AG10803 (cell line): ENCODE data around the gene MYO18B.
A peak's percentile ranks its signal among the peaks of the same experiment; 100 is the strongest.

Source experiments
- DNase-seq: peaks from one replicate; pipeline ENCODE4 v3.0.0; 2010; ENCODE audit warnings: low read depth
- H3K4me3 ChIP-seq: 2 replicates; pipeline ENCODE4 v1.5.1; 2011; ENCODE audit warnings: mild to moderate bottlenecking, low read length, control low read depth
- TF ChIP-seq, protein P1 (sequence below): conservative IDR thresholded peaks from 2 replicates; pipeline ENCODE4 v1.5.1; 2011; ENCODE audit warnings: mild to moderate bottlenecking, low read length, control low read depth, inconsistent platforms

Gene MYO18B

DNA sequence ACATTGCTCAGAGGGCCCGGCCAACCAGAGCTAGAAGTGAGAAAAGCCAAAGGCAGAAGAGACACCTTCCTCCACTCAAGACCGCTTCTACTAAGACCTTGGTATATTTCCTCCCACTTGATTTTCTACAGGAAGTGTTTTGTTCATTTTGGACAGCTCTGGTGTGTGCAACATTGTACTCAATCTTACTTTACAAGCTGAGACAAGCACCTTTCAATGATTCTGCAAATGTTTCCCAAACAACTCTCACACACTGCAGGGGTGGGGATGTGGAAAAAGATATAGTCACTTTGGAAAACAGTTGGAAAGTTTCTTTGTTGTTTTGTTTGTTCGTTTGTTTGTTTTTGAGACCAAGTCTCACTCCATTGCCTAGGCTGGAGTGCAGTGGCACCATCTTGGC lies 15.7 kb downstream of the MYO18B start:
- no peak for DNase-seq
- H3K4me3 ChIP-seq = no peak overlapping the region
- TF ChIP-seq, protein P1, sequence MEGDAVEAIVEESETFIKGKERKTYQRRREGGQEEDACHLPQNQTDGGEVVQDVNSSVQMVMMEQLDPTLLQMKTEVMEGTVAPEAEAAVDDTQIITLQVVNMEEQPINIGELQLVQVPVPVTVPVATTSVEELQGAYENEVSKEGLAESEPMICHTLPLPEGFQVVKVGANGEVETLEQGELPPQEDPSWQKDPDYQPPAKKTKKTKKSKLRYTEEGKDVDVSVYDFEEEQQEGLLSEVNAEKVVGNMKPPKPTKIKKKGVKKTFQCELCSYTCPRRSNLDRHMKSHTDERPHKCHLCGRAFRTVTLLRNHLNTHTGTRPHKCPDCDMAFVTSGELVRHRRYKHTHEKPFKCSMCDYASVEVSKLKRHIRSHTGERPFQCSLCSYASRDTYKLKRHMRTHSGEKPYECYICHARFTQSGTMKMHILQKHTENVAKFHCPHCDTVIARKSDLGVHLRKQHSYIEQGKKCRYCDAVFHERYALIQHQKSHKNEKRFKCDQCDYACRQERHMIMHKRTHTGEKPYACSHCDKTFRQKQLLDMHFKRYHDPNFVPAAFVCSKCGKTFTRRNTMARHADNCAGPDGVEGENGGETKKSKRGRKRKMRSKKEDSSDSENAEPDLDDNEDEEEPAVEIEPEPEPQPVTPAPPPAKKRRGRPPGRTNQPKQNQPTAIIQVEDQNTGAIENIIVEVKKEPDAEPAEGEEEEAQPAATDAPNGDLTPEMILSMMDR = no peak

DNA sequence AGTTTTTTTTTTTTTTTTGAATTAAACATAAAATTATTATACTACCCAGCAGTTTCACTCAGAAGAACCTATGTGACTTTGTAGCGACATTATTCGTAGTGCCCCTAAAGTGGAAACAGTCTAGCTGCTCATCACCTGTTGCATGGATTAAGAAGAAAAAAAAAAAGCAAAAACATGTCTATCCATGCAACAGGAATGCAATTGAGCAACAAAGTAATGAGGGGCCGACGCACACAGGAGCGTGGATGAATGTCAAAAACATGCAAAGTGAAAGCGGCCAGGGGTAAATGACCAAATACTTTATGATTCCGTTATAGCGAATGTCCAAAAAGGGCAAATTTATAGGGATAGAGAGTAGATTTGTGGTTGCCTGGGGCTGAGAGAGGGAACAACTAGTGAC lies 16.3 kb downstream of the MYO18B start:
- DNase-seq = no peak
- TF ChIP-seq, protein P1 = no peak
- no peak overlapping the region for H3K4me3 ChIP-seq

DNA sequence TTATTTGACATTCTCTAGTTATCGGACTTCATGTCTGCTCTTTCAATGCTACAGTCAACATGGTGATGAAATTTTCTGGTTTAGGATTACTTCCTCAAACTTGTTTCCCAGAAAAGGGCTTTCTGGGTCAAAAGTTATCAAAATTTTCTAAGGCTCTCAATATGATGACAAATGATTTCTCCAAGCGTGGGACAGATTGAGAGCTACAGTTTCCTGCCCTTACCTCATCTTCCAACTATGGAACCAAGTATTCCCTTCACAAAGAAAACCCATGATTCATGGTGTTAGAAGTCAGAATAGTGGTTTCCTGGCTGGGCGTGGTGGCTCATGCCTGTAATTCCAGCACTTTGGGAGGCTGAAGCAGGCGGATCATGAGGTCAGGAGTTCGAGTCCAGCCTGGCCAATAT lies 17.8 kb downstream of the MYO18B start:
- TF ChIP-seq, protein P1 = no peak
- peak; percentile 93 for DNase-seq
- H3K4me3 ChIP-seq = no peak overlapping the region

DNA sequence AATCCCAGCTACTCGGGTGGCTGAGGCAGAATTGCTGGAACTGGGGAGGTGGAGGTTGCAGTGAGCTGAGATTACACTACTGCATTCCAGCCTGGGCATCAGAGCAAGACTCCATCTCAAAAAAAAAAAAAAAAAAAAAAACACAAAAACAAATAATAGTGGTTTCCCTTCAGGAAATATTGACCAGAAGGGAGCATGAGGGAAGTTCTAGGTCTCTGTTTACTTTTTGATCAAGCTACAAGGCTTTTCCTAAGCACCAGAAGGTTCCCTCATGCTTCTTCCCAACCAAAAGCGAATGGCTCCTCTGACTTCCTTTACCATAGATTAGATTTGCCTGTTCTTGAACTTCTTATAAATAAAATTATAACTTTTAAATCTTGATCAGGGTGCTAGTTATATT lies 18.3 kb downstream of the MYO18B start:
- TF ChIP-seq, protein P1 = no peak
- no peak overlapping the region for H3K4me3 ChIP-seq
- DNase-seq = no peak

DNA sequence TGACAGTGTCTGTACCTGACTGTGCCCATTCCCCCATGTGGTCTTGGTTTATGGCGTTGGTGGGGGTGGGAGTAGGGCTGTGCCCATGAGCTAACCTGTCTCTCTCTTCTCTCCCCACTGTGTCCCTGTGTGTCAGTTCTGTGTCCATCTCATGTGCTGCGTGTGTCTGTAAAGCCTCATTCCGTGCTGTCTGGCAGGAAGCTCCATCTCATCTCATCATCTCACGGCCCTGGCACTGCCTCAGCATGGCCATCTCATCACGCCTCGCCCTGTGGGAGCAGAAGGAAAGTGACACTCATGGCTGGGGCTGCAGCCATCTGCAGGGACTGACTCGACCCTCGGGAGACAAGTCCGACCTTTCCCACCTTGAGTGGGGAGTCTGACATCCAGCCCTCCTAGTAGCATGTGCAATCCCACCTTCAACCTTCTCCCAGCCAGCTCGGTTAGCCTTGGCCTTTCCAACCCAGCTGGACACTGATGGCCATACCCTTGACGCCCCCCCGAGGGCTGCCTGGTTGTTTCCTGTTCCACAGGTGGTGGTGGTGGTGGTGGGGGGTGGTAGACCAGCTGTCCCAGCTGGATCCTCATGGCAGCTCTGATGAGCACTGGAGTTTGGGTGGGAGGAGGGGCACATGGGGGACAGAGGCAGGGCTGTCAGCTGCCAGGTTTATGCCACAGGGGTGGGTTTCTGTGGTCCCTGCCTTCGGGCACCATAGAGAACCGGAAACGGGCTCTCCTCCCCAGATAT lies 19.0 kb downstream of the MYO18B start:
- no peak for DNase-seq
- TF ChIP-seq, protein P1 = no peak
- no peak overlapping the region for H3K4me3 ChIP-seq

DNA sequence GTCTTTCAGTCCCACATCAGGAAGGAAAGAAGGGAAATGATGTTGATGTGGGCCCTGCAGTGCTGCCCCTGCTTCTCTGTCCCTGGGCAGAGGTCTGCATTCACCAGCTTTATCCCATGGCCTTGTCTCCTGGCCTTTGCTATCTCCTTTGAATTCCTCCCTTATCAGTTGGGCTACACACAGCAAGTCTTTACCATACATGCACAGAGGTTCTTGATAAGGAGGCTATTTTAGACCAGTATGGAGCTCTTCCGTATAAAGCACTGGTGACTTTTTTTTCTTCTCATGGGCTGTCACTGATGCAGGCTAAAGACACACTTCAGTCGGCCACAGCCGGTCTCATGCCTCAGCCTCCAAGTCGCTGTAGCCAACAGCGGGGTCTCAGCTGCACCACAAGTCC lies 20.2 kb downstream of the MYO18B start:
- TF ChIP-seq, protein P1 = no peak
- DNase-seq = no peak
- H3K4me3 ChIP-seq = no peak overlapping the region

DNA sequence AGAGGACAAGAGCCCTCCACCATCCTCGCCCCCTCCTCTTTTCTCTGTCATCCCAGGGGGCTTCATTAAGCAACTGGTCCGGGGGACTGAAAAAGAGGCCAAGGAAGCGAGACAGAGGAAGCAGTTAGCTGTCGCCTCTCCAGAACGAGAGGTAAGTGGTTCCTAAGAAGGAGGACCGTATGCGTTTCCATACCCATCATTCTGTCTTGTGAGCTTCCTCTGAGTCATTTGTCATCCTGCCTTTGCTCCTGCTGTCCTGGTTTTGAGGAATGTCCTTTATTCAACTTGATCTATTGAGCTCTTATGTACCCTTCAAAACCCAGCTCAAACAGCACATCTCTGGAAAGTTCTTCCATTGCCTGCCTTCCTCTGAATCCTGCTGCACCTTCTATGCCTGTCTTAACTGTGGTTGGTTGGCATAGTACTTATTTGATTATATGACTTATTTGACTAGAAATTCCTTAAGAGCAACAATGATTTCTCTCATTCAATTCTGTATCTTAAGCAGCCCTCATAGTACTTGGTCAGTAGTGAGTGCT lies 21.3 kb downstream of the MYO18B start:
- DNase-seq = no peak
- no peak overlapping the region for H3K4me3 ChIP-seq
- TF ChIP-seq, protein P1 = no peak
